Activated CD8-positive, alpha-beta memory T cell treated with anti-CD3 and anti-CD28 coated beads, Interleukin-2, amount 50 U/mL, for 48 hours (primary cell): Measurements from ENCODE around the gene GABRB2.
"Not testable (repeated sequence)": the region's sequence is repeated elsewhere in the genome, so short reads cannot be mapped to it uniquely, and the experiment has no call there.

ENCODE experiments used
- DNase-seq: peaks from one replicate; pipeline ENCODE4 v3.0.0-alpha.2; 2020

Gene GABRB2

GRCh38 chr5:161295721-161296250, 250.7 kb downstream of the GABRB2 start:
- DNase-seq = no peak

GRCh38 chr5:161288071-161288470, 258.5 kb downstream of the GABRB2 start:
- no peak for DNase-seq

GRCh38 chr5:161287436-161287835, 259.1 kb downstream of the GABRB2 start:
- no peak for DNase-seq

- DNase-seq = no peak
Measured at GRCh38 chr5:161286066-161286655, 260.4 kb downstream of the GABRB2 start.

DNA sequence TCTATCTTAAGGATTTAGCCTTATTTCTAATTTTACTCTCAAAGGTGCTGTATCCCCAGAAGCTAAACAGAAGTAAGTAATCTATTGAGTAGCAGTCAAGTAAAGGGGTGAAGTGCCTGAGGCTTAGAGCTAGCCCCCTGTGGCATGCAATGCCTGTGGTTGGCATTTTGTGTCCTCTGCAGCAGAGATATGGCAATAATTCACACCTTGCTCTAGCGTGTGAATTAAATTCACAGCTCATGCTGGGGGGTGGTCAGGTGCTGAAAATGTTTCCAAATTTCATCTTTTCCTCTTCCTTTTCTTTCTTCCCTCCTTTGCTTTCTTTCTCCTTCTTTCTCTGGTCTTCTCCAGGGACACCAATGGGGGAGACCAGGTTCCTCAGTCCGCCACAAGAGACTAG, 262.1 kb downstream of the GABRB2 start:
- no peak for DNase-seq

DNA sequence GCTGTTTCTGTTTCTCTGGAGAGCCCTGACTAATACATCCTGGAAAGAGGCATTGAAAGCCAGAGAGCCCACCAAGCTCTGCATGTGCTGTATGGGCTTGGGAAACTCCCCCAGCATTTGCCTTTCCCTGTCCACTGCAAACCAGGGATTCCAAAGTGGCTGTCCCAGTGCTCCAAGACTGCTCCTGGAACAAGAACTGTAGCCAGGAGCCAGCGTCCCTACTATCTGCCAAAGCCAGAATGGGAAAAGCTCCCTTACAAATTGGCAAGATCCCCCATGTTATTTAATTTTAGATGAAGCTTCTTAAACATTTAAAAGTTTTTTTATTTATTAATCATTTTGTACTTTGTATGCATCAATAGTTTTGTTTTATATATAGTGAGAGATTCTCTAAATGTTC, 263.2 kb downstream of the GABRB2 start:
- no peak for DNase-seq

DNA sequence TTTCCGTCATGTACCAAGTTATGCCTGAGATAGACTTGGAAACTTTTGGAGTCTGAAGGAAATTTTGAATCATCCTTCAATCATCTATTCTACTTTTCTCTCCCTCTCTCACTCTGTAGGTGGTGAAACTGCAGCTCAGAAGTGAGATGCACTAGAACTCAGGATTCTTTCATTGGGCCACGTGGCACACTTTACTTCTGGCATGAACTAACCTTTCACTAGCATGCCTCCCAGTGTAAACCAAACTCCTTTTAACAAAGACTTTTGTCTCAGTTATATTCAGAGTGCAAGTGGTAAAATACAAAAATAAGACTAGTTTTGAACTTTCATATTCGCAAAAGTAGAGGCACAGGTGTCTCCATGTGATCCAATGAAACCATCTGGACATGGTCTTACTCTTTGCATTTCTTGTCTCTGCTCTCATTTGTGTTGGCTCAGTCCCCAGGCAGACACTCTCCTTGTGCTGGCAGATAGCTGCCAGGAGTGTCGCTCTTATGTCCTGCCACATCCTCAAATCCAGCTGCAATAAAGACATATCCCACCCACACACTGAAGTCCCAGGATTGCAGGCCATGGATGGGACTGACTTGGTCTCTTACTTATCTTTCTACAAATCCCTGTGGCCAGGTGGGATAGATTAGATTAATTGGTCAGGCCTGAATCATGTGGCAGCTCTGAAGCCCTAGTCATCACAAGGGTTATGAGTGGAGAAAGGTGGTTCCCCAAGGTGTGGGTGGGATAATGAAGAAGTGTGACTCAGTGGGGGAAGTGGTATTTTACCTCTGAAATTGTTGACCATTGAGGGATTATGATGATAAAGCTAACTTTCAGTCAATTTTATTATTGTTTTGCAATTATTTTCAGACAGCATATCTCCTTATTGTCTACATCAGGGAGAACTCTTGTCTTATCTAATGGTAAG, 267.5 kb downstream of the GABRB2 start:
- no peak for DNase-seq

DNA sequence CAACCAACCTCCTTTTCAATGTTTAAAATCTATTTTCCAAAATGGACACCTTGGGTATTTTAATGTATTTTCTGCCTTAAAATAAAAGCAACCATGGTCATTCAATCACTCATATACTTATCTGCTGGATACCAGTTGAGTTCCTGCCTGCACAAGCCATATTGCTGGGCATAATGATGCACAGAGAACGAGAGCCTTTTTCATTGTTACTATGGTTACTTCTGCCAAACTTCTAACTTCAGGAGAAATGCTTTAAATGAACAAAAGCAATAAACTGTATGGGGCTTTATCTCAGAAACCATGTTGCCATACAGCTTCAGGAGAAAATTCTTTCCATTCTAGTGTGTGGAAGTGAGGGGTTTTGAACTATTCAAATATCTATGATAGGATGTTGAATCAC, 269.5 kb downstream of the GABRB2 start:
- DNase-seq = no peak

DNA sequence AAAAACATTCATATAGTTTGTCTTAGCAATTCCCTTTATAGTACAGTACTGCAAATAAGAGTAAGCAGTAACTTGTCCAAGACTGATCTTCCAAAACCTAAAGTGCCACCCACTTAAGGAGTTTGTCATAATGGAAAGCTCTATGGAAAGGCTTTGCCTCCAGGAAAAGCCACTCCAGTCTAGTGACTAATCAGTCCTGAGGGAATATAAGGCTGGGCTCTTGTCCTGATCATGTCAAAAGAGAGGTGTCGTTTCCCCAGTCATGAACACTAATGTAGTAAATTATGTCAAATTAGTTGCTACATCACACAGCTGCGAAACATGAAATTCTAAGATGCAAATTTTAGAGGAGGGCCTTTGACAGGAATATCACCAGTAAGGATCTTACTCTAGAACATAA, 271.6 kb downstream of the GABRB2 start:
- DNase-seq = no peak

DNA sequence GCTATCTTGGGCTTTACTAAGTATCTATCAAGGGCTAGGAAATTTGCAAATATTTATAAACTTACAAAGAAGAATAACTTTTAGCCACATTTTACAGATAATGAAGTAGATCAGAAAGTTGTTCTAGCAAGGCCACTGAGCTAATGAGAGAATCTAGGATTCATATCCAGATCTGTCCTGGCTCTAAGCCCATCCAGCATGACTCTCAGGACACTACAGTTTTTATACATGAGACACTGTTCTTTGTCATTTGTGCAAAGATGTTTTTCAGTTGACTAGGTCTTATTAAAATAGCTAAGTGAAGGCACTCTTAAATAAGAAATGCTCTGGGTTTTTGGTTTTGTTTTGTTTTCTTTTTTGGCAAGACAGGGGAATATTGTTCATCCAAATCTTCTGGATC, 273.1 kb downstream of the GABRB2 start:
- DNase-seq = no peak

DNA sequence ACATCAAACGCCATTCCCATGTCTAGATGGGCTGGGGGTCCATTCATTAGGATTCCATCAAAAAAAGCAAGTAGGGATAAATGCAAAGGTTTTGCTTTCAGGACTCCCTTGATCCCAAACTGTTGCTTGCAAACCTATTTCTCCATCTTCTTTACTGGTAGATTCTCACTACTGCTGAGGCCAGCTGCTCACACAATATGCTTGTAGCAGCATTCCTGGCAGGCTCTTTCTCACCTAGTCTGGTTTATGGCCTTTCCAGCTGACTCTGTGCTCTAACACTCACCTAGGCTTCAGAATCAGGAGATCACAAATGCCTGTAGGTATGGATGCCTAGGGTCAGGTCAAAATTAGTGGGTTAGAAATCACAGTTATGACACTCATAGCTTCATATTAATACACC, 274.7 kb downstream of the GABRB2 start:
- DNase-seq = no peak

DNA sequence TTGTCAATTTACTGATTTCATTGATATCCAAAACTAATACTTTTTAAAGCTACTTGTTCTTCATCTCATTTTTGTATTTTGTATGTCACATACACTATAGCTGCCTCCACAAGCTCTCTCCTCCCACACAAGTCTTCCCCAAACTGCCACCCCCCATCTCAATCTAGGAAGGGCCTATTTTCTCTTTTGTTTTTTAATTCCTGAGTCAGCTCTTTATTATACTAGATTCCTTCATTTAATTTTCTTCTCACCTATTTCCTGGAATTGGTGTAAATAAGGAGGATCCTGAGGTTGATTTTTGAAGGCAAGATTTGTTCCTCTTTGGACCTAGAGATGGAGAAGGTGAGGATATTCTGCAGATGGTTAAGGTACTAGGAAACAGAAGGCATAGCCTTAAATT, 277.4 kb downstream of the GABRB2 start:
- DNase-seq = no peak

GRCh38 chr5:161266954-161267353, 279.6 kb downstream of the GABRB2 start:
- DNase-seq = no peak

DNA sequence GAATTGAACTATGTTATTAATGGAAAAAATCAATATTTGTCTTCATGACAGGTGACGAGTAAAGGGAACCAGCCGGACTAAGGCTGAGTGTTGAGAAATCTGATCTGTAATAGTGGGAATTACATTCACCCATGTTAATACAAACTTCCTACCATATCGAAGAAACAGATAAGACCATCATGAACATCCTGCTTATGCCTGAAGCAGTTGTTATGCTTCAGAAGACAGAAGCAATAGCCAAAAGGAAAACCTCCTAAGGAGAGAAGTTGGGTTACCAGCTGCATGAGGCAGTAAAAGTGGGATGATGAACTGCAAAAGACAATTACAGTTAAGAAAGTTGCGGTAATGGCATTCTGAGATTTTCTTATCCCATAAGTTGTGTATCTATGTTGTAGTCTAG, 281.5 kb downstream of the GABRB2 start:
- DNase-seq = no peak

DNA sequence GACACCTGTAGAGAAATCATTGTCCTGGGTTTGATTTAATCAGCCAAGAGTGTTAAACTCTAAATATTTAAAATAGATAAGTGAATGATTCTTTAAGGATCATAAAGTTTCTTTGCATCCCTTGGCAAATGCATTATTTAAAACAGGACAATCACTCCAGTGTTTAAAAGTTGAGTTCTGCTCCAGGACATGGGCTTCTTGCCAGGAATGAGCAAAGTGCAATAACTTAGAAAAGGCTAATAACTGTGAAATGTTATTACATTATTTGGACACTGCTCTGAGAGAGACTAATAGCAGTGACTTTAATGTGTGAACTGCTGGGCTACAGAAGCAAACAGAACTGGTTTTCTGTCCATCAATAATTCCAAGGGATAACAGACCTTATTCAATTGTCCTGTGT, 283.3 kb downstream of the GABRB2 start:
- no peak for DNase-seq

DNA sequence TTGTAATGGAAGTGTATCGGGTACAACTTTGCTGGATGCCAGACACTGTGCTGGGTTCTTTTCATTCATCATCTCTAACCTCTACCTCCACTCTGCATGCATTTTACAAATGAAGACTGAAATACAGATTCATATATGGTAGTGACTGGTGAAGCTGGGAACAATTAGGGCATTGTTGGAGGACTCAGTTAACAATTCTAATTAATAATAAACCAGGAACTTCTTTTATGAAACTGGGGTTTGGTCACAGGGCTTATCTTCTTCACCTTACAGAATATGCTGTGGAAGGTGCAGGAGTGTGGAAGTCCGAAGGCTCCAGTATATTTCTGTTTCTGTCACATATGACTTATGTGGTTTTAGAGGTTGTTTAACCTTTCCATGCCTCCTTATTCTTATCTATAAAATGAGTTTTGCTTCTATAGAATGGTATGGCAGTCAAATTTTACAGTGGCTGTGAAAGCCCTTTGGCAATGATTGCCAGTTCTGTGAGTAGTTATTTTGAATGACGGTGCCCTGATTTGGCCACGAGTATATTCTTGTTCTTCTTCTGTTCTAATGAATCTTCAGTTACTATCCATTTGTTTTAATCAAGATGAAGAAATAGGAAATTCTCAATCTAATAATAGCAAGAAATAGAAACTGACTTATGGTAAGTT, 284.7 kb downstream of the GABRB2 start:
- no peak for DNase-seq

DNA sequence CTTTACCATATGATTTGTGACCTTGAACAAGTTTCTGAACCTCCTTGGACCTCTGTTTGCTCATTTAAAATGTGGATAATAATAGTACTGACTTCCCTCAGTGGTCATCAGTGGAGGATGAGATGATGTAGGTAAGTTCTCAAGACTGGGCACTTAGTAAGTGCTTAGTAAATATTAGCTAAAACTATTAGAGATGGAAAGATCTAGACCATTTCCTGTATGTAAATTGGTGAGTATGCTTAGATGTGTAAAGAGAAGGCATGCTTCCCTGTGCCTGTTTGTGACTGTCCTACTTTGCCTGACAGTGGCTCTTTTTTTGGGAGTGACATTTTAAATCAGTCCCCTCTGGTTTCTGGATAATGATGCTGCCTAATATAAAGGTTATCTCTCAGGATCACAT, 288.1 kb downstream of the GABRB2 start:
- no peak for DNase-seq

- no peak for DNase-seq
Measured at GRCh38 chr5:161256957-161257356, 289.6 kb downstream of the GABRB2 start.

DNA sequence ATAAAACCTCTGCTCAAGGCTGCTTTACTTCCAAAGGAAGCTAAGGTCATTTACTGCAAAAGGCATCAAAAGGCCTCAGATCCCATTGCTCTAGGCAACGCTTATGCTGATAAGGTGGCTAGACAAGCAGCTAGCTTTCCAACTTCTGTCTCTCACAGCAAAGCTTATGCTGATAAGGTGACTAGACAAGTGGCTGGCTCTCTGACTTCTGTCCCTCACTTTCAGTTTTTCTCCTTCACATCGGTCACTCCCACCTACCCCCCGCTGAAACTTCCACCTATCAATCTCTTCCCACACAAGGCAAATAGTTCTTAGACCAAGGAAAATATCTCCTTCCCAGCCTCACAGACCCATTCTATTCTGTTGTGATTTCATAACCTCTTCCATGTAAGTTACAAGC, 293.6 kb downstream of the GABRB2 start:
- DNase-seq = not testable (repeated sequence)

DNA sequence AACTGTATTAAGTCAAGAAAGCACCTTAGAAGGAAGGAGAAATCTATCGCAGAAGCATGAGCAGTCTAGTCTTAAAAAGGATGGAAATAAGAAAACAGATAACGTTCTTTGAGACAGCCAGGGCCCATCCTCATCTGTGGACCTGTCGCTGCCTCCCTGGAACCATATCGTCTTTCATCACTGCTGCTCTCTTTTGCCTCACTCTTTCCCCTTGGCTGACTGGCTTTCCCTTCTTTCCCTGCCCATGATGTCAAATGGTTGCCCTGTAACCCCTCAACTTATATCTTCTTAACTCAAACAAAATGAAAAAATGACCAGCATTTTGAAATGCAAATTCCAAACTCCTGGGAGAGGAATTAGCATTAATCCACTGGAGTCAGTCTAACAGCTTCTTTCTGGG, 299.8 kb downstream of the GABRB2 start:
- no peak for DNase-seq

DNA sequence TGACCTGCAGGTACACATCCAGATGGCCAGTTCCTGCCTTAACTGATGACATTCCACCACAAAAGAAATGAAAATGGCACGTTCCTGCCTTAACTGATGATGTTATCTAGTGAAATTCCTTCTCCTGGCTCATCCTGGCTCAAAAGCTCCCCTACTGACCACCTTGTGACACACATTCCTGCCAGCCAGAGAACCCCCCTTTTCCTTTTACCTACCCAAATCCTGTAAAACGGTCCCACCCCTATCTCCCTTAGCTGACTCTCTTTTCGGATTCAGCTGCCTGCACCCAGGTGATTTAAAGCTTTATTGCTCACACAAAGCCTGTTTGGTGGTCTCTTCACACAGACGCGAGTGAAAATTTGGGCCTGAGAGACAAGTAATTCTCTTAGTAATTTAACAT, 300.7 kb downstream of the GABRB2 start:
- DNase-seq = not testable (repeated sequence)
